NOMO-1 treated with dmso at 0.1 percent for 144 hours (cell line): ENCODE data around the gene TEKT4.
"Not testable (repeated sequence)": the region's sequence is repeated elsewhere in the genome, so short reads cannot be mapped to it uniquely, and the experiment has no call there.

Source experiments
- DNase-seq: peaks from one replicate; lab custom pipeline; 2025; ENCODE audit not compliant: unreplicated experiment; lab: John Stamatoyannopoulos, UW

Gene TEKT4

GRCh38 chr2:94875820-94876522 is 4.7 kb downstream of the TEKT4 start:
- no peak for DNase-seq

GRCh38 chr2:94876523-94876863 is 5.3 kb downstream of the TEKT4 start:
- DNase-seq: no peak

- DNase-seq: no peak
Measured at GRCh38 chr2:94877129-94877528, 5.9 kb downstream of the TEKT4 start.

- DNase-seq: not testable (repeated sequence)
Measured at GRCh38 chr2:94878575-94878974, 7.3 kb downstream of the TEKT4 start.

- DNase-seq: no peak
Measured at GRCh38 chr2:94879314-94879981, 8.2 kb downstream of the TEKT4 start.

- DNase-seq: no peak
Measured at GRCh38 chr2:94879982-94880377, 8.8 kb downstream of the TEKT4 start.

GRCh38 chr2:94880507-94880906 is 9.3 kb downstream of the TEKT4 start:
- no peak for DNase-seq

- no peak for DNase-seq
Measured at GRCh38 chr2:94881070-94881469, 9.8 kb downstream of the TEKT4 start.

- DNase-seq: no peak
Measured at GRCh38 chr2:94890234-94890633, 19.0 kb downstream of the TEKT4 start.

GRCh38 chr2:94895273-94895672 is 24.0 kb downstream of the TEKT4 start:
- DNase-seq: not testable (repeated sequence)

GRCh38 chr2:94906976-94907375 is 35.7 kb downstream of the TEKT4 start:
- DNase-seq: not testable (repeated sequence)

- DNase-seq: no peak
Measured at GRCh38 chr2:94923196-94923595, 52.0 kb downstream of the TEKT4 start.

- not testable (repeated sequence) for DNase-seq
Measured at GRCh38 chr2:94924999-94925398, 53.8 kb downstream of the TEKT4 start.
